ENCODE results near the gene MAGIX.

MAGIX gene

DNA sequence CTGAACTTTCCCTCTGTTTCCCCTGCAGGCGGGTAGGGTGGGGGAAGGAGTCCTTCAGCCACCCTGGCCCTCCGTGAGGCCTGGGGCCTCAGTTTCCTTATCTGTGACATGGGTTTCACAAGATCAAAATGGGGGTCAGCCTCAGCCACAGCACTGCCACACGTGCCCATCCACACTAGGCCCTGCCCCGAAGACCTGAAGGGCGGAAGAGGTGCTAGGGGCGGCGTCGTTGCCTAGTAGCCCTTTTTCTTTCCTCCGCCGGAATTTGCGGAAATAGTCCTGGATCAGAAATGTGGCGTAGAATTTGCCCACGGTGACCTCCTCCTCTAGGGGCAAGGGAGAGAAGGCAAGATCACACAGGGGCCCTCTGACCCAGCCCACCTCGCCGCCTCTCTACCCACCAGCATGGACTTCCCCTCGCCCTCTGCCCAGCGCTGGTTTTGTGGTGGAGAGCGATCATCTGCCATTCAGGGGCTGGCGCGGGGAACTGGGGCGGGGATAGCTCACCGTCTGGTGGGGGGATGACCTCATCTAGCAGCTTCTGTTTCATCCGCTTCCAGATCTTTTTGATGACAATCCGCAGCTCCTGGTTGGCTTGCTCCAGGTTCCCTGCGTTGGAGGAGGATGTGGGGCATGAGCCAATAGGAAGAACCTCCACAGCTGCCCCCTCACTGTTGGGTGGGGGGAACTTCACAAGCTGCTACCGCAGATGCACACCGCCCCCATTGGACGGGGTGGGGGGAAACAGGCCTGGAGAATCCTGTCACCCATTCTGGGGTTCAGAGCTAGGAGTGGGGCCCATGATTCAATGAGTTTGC lies 47.1 kb downstream of the MAGIX start:
- Histone ChIP-seq H3K4me1 (ENCODE audit: insufficient read depth, low read length) (no peaks in the 10 kb centered on the region), H3K27me3 (ENCODE audit: insufficient read depth, low read length) (peaks cover 3% of the 10 kb centered on the region), H2AFZ (ENCODE audit: low read depth, low read length) (no peak overlapping the region), H3K9me3 (ENCODE audit: low read length) (no peaks in the 10 kb centered on the region), H3K36me3 (ENCODE audit: insufficient read depth, low read length) (no peaks in the 10 kb centered on the region), H3K4me3 (ENCODE audit: low read length) (no peak overlapping the region)

DNA sequence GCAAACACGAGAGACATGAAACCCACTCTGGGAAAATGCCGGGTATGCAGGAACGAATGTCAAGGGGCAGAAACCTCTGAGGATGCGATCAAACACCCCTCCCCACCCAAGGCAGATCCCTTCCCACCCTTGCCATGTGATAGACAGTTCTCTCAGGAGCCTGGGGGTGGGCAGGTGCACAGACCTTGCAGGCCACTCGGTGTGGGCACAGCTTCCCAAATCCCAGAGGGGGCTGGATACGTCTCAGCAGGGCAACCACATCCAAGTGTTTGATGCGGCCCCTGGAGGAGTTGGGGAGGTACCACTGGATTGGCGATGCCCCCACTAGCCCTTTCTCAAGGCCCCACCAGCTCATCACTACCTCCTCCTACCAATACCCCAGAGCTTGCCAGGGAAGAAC lies 47.8 kb downstream of the MAGIX start:
- Histone ChIP-seq H2AFZ (ENCODE audit: low read depth, low read length) (no peak overlapping the region), H3K27me3 (ENCODE audit: insufficient read depth, low read length) (no peaks in the 10 kb centered on the region), H3K9me3 (ENCODE audit: low read length) (no peaks in the 10 kb centered on the region), H3K4me1 (ENCODE audit: insufficient read depth, low read length) (no peaks in the 10 kb centered on the region), H3K4me3 (ENCODE audit: low read length) (no peak overlapping the region), H3K36me3 (ENCODE audit: insufficient read depth, low read length) (no peaks in the 10 kb centered on the region)

DNA sequence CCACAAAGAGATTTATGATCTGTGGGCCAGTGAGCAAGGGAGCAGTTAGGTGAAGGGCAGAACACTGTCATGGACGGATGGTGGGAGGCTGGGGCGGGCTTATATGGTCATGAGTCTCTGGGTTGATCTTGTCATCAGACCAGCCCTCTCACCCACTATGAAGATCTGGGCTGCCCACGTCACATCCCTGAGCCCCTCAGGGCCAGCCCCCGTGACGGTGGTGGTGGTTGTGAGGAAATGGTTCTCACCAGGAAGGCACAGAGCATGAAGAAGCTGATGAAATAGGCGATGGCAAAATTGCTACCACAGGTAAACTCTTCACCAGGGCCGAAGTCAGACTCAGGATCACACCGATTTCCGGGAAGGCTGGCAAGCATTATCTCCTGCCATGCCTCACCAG lies 48.5 kb downstream of the MAGIX start:
- H3K36me3 ChIP-seq (ENCODE audit: insufficient read depth, low read length): no peaks in the 10 kb centered on the region
- H2AFZ ChIP-seq (ENCODE audit: low read depth, low read length): no peak overlapping the region
- H3K9me3 ChIP-seq (ENCODE audit: low read length): no peaks in the 10 kb centered on the region
- no peak overlapping the region for H3K4me3 ChIP-seq (ENCODE audit: low read length)
- H3K4me1 ChIP-seq (ENCODE audit: insufficient read depth, low read length): no peaks in the 10 kb centered on the region
- no peaks in the 10 kb centered on the region for H3K27me3 ChIP-seq (ENCODE audit: insufficient read depth, low read length)

DNA sequence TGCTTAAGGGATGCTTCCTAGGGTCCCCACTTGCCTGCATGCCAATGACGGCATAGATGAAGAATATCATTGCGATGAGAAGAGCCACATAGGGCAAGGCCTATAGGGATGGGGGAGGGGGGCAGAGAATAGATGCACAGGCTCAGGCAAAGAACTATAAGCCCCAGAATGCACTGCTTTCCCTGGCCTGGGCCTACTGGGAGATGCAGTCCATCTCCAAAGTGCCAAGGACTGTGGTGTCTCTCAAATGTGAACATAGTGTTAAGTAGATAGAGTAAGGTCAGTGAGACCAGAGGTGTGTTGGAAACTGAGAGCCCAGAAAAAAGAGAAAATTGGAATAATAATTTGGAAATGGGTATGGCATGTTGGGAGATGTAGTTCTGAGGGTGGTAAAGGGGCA lies 49.7 kb downstream of the MAGIX start:
- Histone ChIP-seq H2AFZ (ENCODE audit: low read depth, low read length) (no peak overlapping the region), H3K27me3 (ENCODE audit: insufficient read depth, low read length) (no peaks in the 10 kb centered on the region), H3K4me3 (ENCODE audit: low read length) (no peak overlapping the region), H3K4me1 (ENCODE audit: insufficient read depth, low read length) (no peaks in the 10 kb centered on the region), H3K36me3 (ENCODE audit: insufficient read depth, low read length) (no peaks in the 10 kb centered on the region), H3K9me3 (ENCODE audit: low read length) (no peaks in the 10 kb centered on the region)

DNA sequence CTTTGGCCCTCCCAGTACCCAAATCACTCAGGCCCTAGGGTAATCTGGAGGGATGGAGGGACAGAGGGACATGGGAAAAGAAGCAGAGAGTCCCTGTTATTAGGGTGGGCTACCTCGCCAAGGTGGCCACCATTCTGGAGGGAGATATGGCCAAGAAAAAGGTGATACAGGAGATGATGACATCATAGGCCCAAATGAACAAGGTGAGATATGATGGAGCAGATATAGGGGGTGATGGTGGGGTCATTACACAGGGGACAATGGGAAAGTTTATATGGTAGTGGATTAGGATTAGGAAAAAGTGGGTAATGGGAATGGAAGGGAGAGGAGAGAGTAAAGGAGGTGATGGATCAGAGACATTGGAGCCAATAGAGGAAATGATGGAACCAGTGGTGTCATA lies 50.3 kb downstream of the MAGIX start:
- peaks cover under 1% of the 10 kb centered on the region for H3K27me3 ChIP-seq (ENCODE audit: insufficient read depth, low read length)
- H3K4me1 ChIP-seq (ENCODE audit: insufficient read depth, low read length): no peaks in the 10 kb centered on the region
- no peaks in the 10 kb centered on the region for H3K9me3 ChIP-seq (ENCODE audit: low read length)
- H2AFZ ChIP-seq (ENCODE audit: low read depth, low read length): no peak overlapping the region
- no peak overlapping the region for H3K4me3 ChIP-seq (ENCODE audit: low read length)
- no peaks in the 10 kb centered on the region for H3K36me3 ChIP-seq (ENCODE audit: insufficient read depth, low read length)

DNA sequence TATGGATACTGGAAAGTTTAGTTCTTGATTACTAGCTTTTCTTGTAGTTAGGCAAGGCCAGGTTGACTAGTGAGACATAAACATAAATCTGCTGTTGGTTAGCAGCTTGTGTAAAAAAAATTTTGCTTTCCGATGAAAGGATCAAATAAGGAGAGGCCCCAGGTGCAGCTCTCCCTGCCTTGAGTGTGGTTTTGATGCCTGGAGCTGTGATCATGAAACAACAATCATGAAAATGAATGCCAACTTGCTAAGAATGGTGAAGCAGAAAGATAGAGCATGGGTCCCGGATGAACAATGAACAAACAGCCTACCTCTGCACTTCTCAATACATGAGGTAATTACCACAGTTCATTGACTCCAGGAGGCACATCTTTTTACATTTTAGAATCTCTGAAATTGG lies 51.9 kb downstream of the MAGIX start:
- Histone ChIP-seq H2AFZ (ENCODE audit: low read depth, low read length) (no peak overlapping the region), H3K36me3 (ENCODE audit: insufficient read depth, low read length) (no peaks in the 10 kb centered on the region), H3K4me3 (ENCODE audit: low read length) (no peak overlapping the region), H3K4me1 (ENCODE audit: insufficient read depth, low read length) (no peaks in the 10 kb centered on the region), H3K9me3 (ENCODE audit: low read length) (no peaks in the 10 kb centered on the region), H3K27me3 (ENCODE audit: insufficient read depth, low read length) (peaks cover 2% of the 10 kb centered on the region)

DNA sequence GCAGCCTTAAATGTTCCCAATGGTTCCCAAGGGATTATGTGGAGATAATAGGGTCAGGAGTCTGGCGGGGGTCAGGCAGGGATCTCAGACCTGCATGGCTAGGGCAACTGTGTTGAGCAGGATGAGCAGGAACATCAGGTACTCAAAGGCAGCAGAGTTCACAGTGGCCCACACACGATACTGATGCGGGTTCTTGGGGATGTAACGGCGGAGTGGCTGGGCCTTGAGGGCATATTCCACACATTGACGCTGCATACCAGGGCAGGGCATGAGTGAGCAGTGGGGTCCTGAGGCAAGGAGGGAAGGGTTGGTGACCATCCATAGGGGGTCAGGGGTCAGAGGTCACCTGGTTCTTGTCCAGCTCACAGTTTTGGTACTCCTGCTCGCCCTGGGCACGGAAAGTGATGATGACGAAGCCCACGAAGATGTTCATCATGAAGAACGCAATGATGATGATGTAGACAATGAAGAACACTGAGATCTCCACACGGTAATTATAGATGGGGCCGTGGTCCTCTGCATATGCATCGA lies 52.5 kb downstream of the MAGIX start:
- Histone ChIP-seq H3K4me3 (ENCODE audit: low read length) (no peak overlapping the region), H3K4me1 (ENCODE audit: insufficient read depth, low read length) (no peaks in the 10 kb centered on the region), H3K27me3 (ENCODE audit: insufficient read depth, low read length) (peaks cover 2% of the 10 kb centered on the region), H3K36me3 (ENCODE audit: insufficient read depth, low read length) (no peaks in the 10 kb centered on the region), H2AFZ (ENCODE audit: low read depth, low read length) (no peak overlapping the region), H3K9me3 (ENCODE audit: low read length) (no peaks in the 10 kb centered on the region)

Measured in neuron (in vitro differentiated cells).